ENCODE data around the gene SLC5A12. TPM values are rescaled to one million over a fixed set of nuclear protein-coding genes. Genes with fewer than 3 reads are reported as not detected.

SLC5A12 gene
- total RNA-seq, 1 donor from 2014 or later = not detected

DNA sequence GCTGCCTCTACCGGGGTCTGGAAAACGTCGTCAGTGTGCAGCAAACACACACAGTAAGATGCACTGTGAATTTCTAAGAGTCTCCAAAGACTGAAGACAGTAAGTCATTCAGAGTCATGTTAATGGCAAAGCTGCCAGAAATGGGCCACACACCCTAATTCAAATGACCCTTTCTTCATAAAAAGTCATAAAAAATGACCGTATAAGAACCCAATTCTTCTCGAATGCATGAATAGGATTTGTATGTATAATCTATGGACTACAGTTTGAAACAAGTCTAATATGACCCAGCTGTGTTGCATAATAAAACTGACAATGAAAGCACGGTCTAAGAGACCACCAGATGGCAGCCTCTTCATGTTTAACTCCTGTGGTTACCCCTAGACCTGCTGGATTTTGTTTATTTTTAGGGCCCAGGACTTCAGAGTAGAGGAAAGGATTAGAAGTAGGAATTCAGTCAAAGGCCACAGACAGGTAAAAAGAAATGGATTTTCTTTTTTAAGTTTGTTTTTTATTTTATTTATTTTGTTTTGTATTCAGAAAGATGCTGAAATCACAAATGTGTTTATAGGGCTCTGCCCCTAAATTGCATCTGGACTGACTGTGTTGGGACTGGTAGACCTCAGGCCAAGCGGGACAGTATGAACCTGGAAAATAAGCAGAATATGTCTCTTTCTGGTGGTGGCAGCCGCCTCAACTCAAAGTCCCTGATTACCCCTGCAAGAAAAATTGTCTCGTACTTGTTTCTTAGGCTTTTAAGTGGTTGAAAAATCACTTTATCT is 32.1 kb upstream of the SLC5A12 start:
- H3K9me3 Mint-ChIP-seq = peaks cover 3% of the 10 kb centered on the region
- H3K27me3 Mint-ChIP-seq = no peaks in the 10 kb centered on the region
- DNase-seq (no peak), ATAC-seq (ENCODE audit: low read depth) (no peak)
- H3K4me3 Mint-ChIP-seq = no peak overlapping the region
- H3K36me3 Mint-ChIP-seq (ENCODE audit: low read depth) = no peaks in the 10 kb centered on the region
- TF ChIP-seq, protein P1, sequence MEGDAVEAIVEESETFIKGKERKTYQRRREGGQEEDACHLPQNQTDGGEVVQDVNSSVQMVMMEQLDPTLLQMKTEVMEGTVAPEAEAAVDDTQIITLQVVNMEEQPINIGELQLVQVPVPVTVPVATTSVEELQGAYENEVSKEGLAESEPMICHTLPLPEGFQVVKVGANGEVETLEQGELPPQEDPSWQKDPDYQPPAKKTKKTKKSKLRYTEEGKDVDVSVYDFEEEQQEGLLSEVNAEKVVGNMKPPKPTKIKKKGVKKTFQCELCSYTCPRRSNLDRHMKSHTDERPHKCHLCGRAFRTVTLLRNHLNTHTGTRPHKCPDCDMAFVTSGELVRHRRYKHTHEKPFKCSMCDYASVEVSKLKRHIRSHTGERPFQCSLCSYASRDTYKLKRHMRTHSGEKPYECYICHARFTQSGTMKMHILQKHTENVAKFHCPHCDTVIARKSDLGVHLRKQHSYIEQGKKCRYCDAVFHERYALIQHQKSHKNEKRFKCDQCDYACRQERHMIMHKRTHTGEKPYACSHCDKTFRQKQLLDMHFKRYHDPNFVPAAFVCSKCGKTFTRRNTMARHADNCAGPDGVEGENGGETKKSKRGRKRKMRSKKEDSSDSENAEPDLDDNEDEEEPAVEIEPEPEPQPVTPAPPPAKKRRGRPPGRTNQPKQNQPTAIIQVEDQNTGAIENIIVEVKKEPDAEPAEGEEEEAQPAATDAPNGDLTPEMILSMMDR (IDR thresholded peaks at IDR 0.05) = no peak
- no peaks in the 10 kb centered on the region for H3K4me1 Mint-ChIP-seq
- H3K27ac Mint-ChIP-seq = no peak overlapping the region
- CTCF ChIA-PET = interaction anchor here (0.6 to 1.0 kb wide), 2 partner anchors 720 to 732 kb away, joined by 3 read pairs; no protein-coding TSS in a partner anchor
- POLR2A ChIA-PET = no interaction called here
- intact Hi-C loops (cut with micrococcal nuclease) = loop anchor here (1.0 to 10.0 kb wide), 3 partner anchors 411 to 732 kb away; no protein-coding TSS in a partner anchor

- POLR2A ChIA-PET = no interaction called here
- no peaks in the 10 kb centered on the region for H3K36me3 Mint-ChIP-seq (ENCODE audit: low read depth)
- H3K4me1 Mint-ChIP-seq = no peaks in the 10 kb centered on the region
- H3K27me3 Mint-ChIP-seq = no peaks in the 10 kb centered on the region
- TF ChIP-seq, protein P1 (IDR thresholded peaks at IDR 0.05) = no peak
- H3K4me3 Mint-ChIP-seq = no peak overlapping the region
- CTCF ChIA-PET = no interaction called here
- no peak for DNase-seq
- no peaks in the 10 kb centered on the region for H3K9me3 Mint-ChIP-seq
- no peak overlapping the region for H3K27ac Mint-ChIP-seq
- intact Hi-C loops (cut with micrococcal nuclease) = loop anchor here (10.0 kb wide), 2 partner anchors 415 to 545 kb away; no protein-coding TSS in a partner anchor
- ATAC-seq (ENCODE audit: low read depth) = no peak
Measured at GRCh38 chr11:26749927-26750326, 28.1 kb upstream of the SLC5A12 start.

GRCh38 chr11:26743622-26744021 is 21.8 kb upstream of the SLC5A12 start:
- Mint-ChIP-seq H3K9me3 (no peaks in the 10 kb centered on the region), H3K4me3 (no peak overlapping the region), H3K27ac (no peak overlapping the region), H3K27me3 (no peaks in the 10 kb centered on the region), H3K36me3 (ENCODE audit: low read depth) (no peaks in the 10 kb centered on the region), H3K4me1 (no peaks in the 10 kb centered on the region)
- CTCF ChIA-PET = no interaction called here
- intact Hi-C loops (cut with micrococcal nuclease) = no loop called here
- TF ChIP-seq, protein P1 (IDR thresholded peaks at IDR 0.05) = no peak
- POLR2A ChIA-PET = no interaction called here
- ATAC-seq (ENCODE audit: low read depth) = no peak
- no peak for DNase-seq

DNA sequence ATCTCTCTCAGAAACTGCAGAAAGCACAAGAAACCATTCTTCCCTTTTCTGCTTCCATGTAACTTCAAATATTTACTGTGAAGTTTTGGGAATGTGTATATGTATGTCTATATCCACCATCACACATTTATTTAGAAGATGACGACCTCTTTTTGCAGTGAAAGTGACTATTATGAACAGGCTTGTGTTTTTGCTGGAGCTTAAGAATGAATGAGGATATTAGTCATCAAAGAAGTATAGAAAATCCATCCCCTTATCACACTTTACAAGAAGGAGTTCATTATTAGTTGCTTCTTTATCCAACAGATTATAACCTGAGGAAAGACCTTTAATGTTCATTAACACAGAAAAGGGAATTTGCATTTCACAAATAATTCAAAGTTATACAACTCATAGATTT is 21.1 kb upstream of the SLC5A12 start:
- Mint-ChIP-seq H3K36me3 (ENCODE audit: low read depth) (no peaks in the 10 kb centered on the region), H3K4me1 (no peaks in the 10 kb centered on the region), H3K4me3 (no peak overlapping the region), H3K9me3 (no peaks in the 10 kb centered on the region), H3K27ac (no peak overlapping the region), H3K27me3 (no peaks in the 10 kb centered on the region)
- ChIA-PET POLR2A (no interaction called here), CTCF (no interaction called here)
- intact Hi-C loops (cut with micrococcal nuclease) = no loop called here
- TF ChIP-seq, protein P1 (IDR thresholded peaks at IDR 0.05) = no peak
- ATAC-seq (ENCODE audit: low read depth) (no peak), DNase-seq (no peak)

DNA sequence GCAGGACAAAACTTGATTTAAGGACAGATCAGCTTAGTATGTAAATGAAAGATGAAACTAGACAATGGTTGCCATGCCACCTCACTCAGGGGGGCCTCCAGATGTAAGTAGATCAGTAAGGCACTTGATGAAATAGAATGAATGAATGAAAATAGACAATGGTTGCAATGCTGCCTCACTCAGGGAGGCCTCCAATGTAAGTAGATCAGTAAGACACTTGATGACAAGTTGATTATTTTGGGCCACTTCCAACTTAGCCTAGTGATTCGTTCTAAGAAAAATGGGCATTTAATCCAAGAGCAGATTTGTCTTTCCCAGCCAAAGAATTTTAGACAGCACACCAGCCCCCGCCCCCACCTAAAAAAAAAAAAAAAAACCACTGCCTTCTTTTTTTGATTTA is 19.2 kb upstream of the SLC5A12 start:
- H3K4me1 Mint-ChIP-seq = no peaks in the 10 kb centered on the region
- intact Hi-C loops (cut with micrococcal nuclease) = no loop called here
- TF ChIP-seq, protein P1 (IDR thresholded peaks at IDR 0.05) = no peak

More for the DNA sequence above, 19.2 kb upstream of the SLC5A12 start:
- Mint-ChIP-seq H3K9me3 (no peaks in the 10 kb centered on the region), H3K36me3 (ENCODE audit: low read depth) (no peaks in the 10 kb centered on the region), H3K4me3 (no peak overlapping the region), H3K27ac (no peak overlapping the region), H3K27me3 (no peaks in the 10 kb centered on the region)
- ChIA-PET CTCF (no interaction called here), POLR2A (no interaction called here)
- DNase-seq = no peak
- no peak for ATAC-seq (ENCODE audit: low read depth)
